Body of pancreas (tissue), 4 donors: ENCODE results near the gene ARHGEF28. TPM values are rescaled to one million over a fixed set of nuclear protein-coding genes. Genes with fewer than 3 reads are reported as not detected.

Source experiments
- ATAC-seq: fragments of 150-250 bp; one replicate; pipeline ENCODE4 v1.9.1; 2016
- DNase-seq, 4 donors: peaks; one replicate each; pipeline ENCODE4 v3.0.0-alpha.2; 2019
- H3K27ac ChIP-seq, 4 donors: fragments of 200-600 bp; sonication (generic); 1 replicate in 3 of 4; 2 replicates in 1 of 4; pipeline versions ENCODE4 v1.5.1 to v1.6.1; 2016 to 2019; ENCODE audit warnings: mild to moderate bottlenecking in 1 of 4, mixed read lengths in 1 of 4, moderate library complexity in 1 of 4
- H3K27me3 ChIP-seq, 2 donors: fragments of 200-600 bp; sonication (generic); one replicate each; pipeline ENCODE4 v1.6.0; 2016; ENCODE audit warnings: mild to moderate bottlenecking in 1 of 2
- H3K36me3 ChIP-seq, 2 donors: fragments of 200-600 bp; sonication (generic); replicated peaks in 1 of 2; 2 replicates each; pipeline ENCODE4 v1.5.1; 2016; ENCODE audit warnings: low read depth in 2 of 2; ENCODE audit not compliant: insufficient read depth in 1 of 2
- H3K4me1 ChIP-seq: fragments of 200-600 bp; sonication (generic); one replicate; pipeline ENCODE4 v1.6.0; 2016
- H3K4me3 ChIP-seq, 2 donors: fragments of 200-600 bp; sonication (generic); 1 replicate in 1 of 2; 2 replicates in 1 of 2; pipeline ENCODE4 v1.5.1; 2016 to 2019
- H3K9me3 ChIP-seq, 3 donors: fragments of 200-600 bp; sonication (generic); 1 replicate in 2 of 3; 2 replicates in 1 of 3; pipeline ENCODE4 v1.5.1; 2016
- POLR2A ChIP-seq, 3 donors: fragments of 450-650 bp; IDR thresholded peaks; one replicate each; pipeline ENCODE4 v1.6.1; 2016; ENCODE audit warnings: antibody characterized with exemption in 3 of 3, mild to moderate bottlenecking in 2 of 3
- WGBS, 2 donors: methylation state at CpG; one replicate each; pipeline ENCODE4 v1.1.5; 2017; 5-methylcytosine and 5-hydroxymethylcytosine counted together
- intact Hi-C: fragments of 100-400 bp; cut with DNase I; formaldehyde crosslinking; loops from one replicate; pipeline ENCODE4 v1.15.1; 2023
- total RNA-seq, 2 donors: library from RNA; depleted of rRNA; stranded (reverse); fragments of >200 nt; gene quantifications; one replicate each; pipeline ENCODE4 v1.1.0, GENCODE V29; 2016
- TF ChIP-seq, protein P1 (sequence below), 7 experiments: fragments of 450-650 bp in 4 of 7; fragments of 200-600 bp in 3 of 7; sonication (generic) in 3 of 7; IDR thresholded peaks; one replicate each; pipeline ENCODE4 v1.5.1; 2016 to 2019; ENCODE audit warnings: antibody characterized with exemption in 7 of 7

ARHGEF28 gene
- total RNA-seq, 2 donors from 2014 or later = 63.0 to 67.2 TPM

DNA sequence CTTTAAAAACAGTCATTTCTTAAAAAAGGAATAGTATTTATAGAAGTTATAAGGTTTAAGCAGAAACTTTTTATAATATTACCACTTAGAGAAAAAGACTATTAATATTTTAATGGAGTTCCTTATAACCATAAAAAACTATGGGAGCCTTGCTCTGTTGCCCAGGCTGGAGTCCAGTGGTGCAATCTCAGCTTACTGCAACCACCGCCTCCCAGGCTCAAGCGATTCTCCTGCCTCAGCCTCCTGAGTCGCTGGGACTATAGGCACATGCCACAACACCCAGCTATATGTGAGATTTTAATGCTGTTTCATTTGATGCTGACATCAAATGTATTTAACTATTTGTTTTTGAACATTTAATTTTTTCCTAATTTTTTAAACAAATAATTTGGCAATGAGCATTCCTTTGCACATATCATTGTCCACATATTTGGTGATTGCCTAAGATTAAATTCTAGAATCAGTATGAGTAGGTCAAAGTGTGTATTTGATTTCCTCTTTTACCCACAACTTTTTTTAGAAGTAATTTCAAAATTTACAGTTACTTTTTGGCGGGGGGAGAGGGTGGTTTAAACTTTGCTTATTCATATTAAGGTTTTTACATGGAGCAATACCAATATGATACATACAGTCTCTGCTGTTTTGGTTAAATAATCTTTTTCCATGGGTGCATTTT, 235.5 kb downstream of the ARHGEF28 start:
- Histone ChIP-seq H3K9me3 (no peaks in the 10 kb centered on the region), H3K27ac (no peak overlapping the region), H3K4me1 (peaks cover 11% of the 10 kb centered on the region), H3K4me3 (no peak overlapping the region), H3K27me3 (no peaks in the 10 kb centered on the region), H3K36me3 (peaks cover 8 to 10% of the 10 kb centered on the region in 2 donors)
- DNase-seq = no peak
- WGBS, 2 donors = 87 to 92% methylated on average over 4 of the region's 4 CpGs
- intact Hi-C loops = no loop called here
- TF ChIP-seq POLR2A (IDR thresholded peaks at IDR 0.05) = no peak
- TF ChIP-seq, protein P1, sequence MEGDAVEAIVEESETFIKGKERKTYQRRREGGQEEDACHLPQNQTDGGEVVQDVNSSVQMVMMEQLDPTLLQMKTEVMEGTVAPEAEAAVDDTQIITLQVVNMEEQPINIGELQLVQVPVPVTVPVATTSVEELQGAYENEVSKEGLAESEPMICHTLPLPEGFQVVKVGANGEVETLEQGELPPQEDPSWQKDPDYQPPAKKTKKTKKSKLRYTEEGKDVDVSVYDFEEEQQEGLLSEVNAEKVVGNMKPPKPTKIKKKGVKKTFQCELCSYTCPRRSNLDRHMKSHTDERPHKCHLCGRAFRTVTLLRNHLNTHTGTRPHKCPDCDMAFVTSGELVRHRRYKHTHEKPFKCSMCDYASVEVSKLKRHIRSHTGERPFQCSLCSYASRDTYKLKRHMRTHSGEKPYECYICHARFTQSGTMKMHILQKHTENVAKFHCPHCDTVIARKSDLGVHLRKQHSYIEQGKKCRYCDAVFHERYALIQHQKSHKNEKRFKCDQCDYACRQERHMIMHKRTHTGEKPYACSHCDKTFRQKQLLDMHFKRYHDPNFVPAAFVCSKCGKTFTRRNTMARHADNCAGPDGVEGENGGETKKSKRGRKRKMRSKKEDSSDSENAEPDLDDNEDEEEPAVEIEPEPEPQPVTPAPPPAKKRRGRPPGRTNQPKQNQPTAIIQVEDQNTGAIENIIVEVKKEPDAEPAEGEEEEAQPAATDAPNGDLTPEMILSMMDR (IDR thresholded peaks at IDR 0.05) = no peak
- ATAC-seq = no peak

GRCh38 chr5:73862796-73863195, 236.8 kb downstream of the ARHGEF28 start:
- Histone ChIP-seq H3K4me3 (no peak overlapping the region), H3K9me3 (no peaks in the 10 kb centered on the region), H3K27me3 (no peaks in the 10 kb centered on the region), H3K4me1 (peaks cover 5% of the 10 kb centered on the region), H3K27ac (no peak overlapping the region), H3K36me3 (peaks cover 6 to 8% of the 10 kb centered on the region in 2 donors)
- TF ChIP-seq, protein P1 (IDR thresholded peaks at IDR 0.05) = no peak
- no peak for ATAC-seq
- intact Hi-C loops = no loop called here
- DNase-seq = no peak

- Histone ChIP-seq H3K4me1 (peaks cover 5% of the 10 kb centered on the region), H3K27me3 (no peaks in the 10 kb centered on the region), H3K4me3 (no peak overlapping the region), H3K9me3 (no peaks in the 10 kb centered on the region), H3K36me3 (peaks cover 0 to 9% of the 10 kb centered on the region in 2 donors), H3K27ac (no peak overlapping the region)
- DNase-seq = no peak
- 90 to 100% methylated on average over 3 of the region's 3 CpGs for WGBS, 2 donors
- TF ChIP-seq, protein P1 (IDR thresholded peaks at IDR 0.05) = no peak
- TF ChIP-seq POLR2A (IDR thresholded peaks at IDR 0.05) = no peak
- ATAC-seq = no peak
- intact Hi-C loops = no loop called here
Observed at GRCh38 chr5:73863876-73864275, 237.9 kb downstream of the ARHGEF28 start.

DNA sequence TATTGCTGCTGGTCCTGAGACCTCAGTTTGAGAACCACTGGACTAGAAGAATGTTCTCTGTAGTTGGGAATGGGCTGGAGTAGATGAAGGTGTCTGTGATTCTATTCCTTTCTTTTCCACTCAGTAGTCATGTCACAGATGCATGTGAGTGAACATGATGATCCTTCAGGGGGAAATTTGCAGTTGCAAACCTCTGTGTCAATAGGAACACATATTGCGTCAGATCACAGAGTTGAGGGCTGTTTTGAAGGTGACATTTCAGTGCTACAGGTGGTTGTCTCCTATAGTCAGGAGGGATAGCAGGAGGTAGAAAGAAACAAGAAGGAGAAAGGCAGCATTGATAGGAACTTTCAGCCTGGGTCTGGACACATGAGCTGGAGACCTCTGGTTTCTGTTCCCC, 239.3 kb downstream of the ARHGEF28 start:
- Histone ChIP-seq H3K9me3 (no peaks in the 10 kb centered on the region), H3K4me1 (peaks cover 5% of the 10 kb centered on the region), H3K27me3 (no peaks in the 10 kb centered on the region), H3K36me3 (peaks cover 0 to 5% of the 10 kb centered on the region in 2 donors), H3K4me3 (no peak overlapping the region), H3K27ac (no peak overlapping the region)
- TF ChIP-seq, protein P1 (IDR thresholded peaks at IDR 0.05) = no peak
- TF ChIP-seq POLR2A (IDR thresholded peaks at IDR 0.05) = no peak
- ATAC-seq = no peak
- intact Hi-C loops = no loop called here
- DNase-seq = no peak
- WGBS, 2 donors = 96 to 100% methylated on average over 1 of the region's 1 CpG
